Gastroesophageal sphincter (tissue), 4 donors: ENCODE measurements around the gene FAM78A. TPM values are rescaled to one million over a fixed set of nuclear protein-coding genes. Genes with fewer than 3 reads are reported as not detected.

Experiments used
- ATAC-seq: fragments of 150-250 bp; one replicate; pipeline ENCODE4 v1.9.1; 2016; ENCODE audit warnings: mild to moderate bottlenecking, moderate library complexity
- H3K27ac ChIP-seq, 4 donors: fragments of 200-600 bp; sonication (generic) in 3 of 4; 1 replicate in 3 of 4; 2 replicates in 1 of 4; pipeline ENCODE4 v1.5.1; 2016 to 2019
- H3K27me3 ChIP-seq: fragments of 200-600 bp; sonication (generic); one replicate; pipeline ENCODE4 v1.5.1; 2019
- H3K36me3 ChIP-seq, 2 donors: fragments of 200-600 bp; sonication (generic); one replicate each; pipeline ENCODE4 v1.5.1; 2019; ENCODE audit warnings: control low read depth in 1 of 2
- H3K4me1 ChIP-seq, 3 donors: fragments of 200-600 bp; sonication (generic); 1 replicate in 2 of 3; 2 replicates in 1 of 3; pipeline ENCODE4 v1.5.1; 2016 to 2019; ENCODE audit warnings: control low read depth in 2 of 3
- H3K4me3 ChIP-seq, 2 donors: fragments of 200-600 bp; sonication (generic); one replicate each; pipeline ENCODE4 v1.5.1; 2019; ENCODE audit warnings: mild to moderate bottlenecking in 1 of 2, moderate library complexity in 1 of 2
- H3K9me3 ChIP-seq, 3 donors: fragments of 200-600 bp; sonication (generic); one replicate each; pipeline ENCODE4 v1.5.1; 2017 to 2019; ENCODE audit warnings: control low read depth in 2 of 3
- EP300 ChIP-seq: sonication (generic); formaldehyde crosslinking; IDR thresholded peaks from one replicate; pipeline ENCODE4 v1.6.1; 2017; ENCODE audit warnings: antibody characterized with exemption, mild to moderate bottlenecking
- POLR2A ChIP-seq, 2 donors: fragments of 450-650 bp; IDR thresholded peaks; one replicate each; pipeline ENCODE4 v1.6.1; 2017; ENCODE audit warnings: antibody characterized with exemption in 2 of 2, mild to moderate bottlenecking in 2 of 2, moderate library complexity in 1 of 2
- POLR2AphosphoS5 ChIP-seq: sonication (generic); formaldehyde crosslinking; IDR thresholded peaks from one replicate; pipeline ENCODE4 v1.6.1; 2017; ENCODE audit warnings: antibody characterized with exemption
- WGBS, 2 donors: methylation state at CpG; one replicate each; pipeline ENCODE4 v1.1.5; 2018; ENCODE audit warnings: low coverage in 1 of 2; 5-methylcytosine and 5-hydroxymethylcytosine counted together
- total RNA-seq, 4 donors: library from RNA; depleted of rRNA; stranded (reverse); fragments of >200 nt; gene quantifications; one replicate each; pipeline ENCODE4 v1.1.0, GENCODE V29; 2016
- TF ChIP-seq, protein P1 (sequence below), 4 experiments: fragments of 200-600 bp in 2 of 4; fragments of 450-650 bp in 2 of 4; sonication (generic) in 1 of 4; IDR thresholded peaks; one replicate each; pipeline ENCODE4 v1.5.1; 2017 to 2019; ENCODE audit warnings: antibody characterized with exemption in 4 of 4, mild to moderate bottlenecking in 2 of 4, moderate library complexity in 2 of 4

FAM78A gene
- total RNA-seq, 4 donors from 2014 or later, result 0.78 to 5.4 (median 2.9) TPM

DNA sequence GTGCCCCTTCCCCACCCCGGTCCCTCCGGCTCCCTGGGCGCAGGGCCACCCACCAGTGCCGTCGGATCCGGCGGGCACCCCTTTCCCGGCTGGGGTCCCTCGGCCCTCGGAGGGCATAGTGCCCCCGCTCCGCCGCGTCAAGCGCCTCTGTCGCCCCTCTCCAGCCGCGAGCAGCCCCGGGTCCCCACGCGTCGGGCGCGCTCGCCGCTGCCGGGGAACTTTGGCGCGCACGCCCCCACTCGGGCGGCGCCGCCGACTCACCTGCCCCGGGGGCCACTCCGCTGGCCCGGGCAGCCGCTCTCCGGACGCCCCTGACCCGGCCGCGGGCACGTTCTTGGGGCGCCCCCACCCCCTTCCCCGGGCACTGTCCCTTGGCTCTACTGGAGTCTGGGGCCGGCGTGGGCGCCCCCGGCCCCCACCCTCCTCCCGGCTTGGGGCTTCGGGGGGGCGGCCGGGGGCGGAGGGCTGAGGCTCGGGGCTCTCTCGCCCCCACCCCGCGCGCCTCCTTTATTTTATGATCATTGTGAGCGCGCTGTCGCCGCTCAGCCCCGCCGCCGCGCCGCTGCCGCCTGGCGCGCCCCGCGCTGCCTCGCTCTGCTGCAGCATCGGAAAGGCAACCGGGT, 1.1 kb upstream of the FAM78A start:
- no peaks in the 10 kb centered on the region for H3K36me3 ChIP-seq
- H3K9me3 ChIP-seq, result no peaks in the 10 kb centered on the region
- no CpG with 5 or more reads among the region's 78 CpGs for WGBS, 2 donors
- peak overlapping the region in 2 of 4 donors; percentile 64 to 79 for H3K27ac ChIP-seq
- TF ChIP-seq EP300, result no peak
- TF ChIP-seq, protein P1, sequence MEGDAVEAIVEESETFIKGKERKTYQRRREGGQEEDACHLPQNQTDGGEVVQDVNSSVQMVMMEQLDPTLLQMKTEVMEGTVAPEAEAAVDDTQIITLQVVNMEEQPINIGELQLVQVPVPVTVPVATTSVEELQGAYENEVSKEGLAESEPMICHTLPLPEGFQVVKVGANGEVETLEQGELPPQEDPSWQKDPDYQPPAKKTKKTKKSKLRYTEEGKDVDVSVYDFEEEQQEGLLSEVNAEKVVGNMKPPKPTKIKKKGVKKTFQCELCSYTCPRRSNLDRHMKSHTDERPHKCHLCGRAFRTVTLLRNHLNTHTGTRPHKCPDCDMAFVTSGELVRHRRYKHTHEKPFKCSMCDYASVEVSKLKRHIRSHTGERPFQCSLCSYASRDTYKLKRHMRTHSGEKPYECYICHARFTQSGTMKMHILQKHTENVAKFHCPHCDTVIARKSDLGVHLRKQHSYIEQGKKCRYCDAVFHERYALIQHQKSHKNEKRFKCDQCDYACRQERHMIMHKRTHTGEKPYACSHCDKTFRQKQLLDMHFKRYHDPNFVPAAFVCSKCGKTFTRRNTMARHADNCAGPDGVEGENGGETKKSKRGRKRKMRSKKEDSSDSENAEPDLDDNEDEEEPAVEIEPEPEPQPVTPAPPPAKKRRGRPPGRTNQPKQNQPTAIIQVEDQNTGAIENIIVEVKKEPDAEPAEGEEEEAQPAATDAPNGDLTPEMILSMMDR (IDR thresholded peaks at IDR 0.05), result peak in 1 of 4 experiments; percentile 26
- no peak for ATAC-seq
- H3K4me3 ChIP-seq, result peak overlapping the region; percentile 42 to 76
- H3K4me1 ChIP-seq, result peaks cover 0 to 40% (median under 1%) of the 10 kb centered on the region in 3 donors
- peaks cover 62% of the 10 kb centered on the region for H3K27me3 ChIP-seq

DNA sequence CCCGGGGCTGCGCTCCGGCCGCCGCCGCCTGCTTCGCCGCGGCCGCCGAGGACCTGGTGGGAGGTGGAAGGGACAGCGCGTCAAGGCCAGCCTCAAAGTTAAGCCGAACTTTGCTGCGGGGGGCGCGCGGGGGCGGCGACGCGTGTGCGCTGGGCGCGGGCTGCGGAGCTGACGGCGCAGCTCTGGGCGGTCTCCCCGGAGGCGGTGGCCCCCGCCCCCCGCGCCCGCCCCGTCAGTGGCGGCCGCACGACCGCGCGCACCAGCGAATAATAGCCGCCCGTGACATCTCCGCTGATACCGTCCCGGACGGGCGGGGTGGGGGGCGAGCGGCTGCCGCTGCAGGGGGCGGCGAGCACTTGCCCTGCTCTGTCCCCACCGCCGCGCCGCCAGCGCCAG, 579 bp upstream of the FAM78A start:
- peak overlapping the region in 3 of 4 donors; percentile 29 to 79 (median 64) for H3K27ac ChIP-seq
- TF ChIP-seq POLR2A (IDR thresholded peaks at IDR 0.05) (peak in 1 of 2 donors; percentile 16), POLR2AphosphoS5 (no peak)
- no peaks in the 10 kb centered on the region for H3K36me3 ChIP-seq
- H3K9me3 ChIP-seq, result no peaks in the 10 kb centered on the region
- H3K27me3 ChIP-seq, result peaks cover 56% of the 10 kb centered on the region
- no CpG with 5 or more reads among the region's 60 CpGs for WGBS, 2 donors
- H3K4me3 ChIP-seq, result peak overlapping the region; percentile 42 to 76
- H3K4me1 ChIP-seq, result peaks cover 0 to 40% (median 0%) of the 10 kb centered on the region in 3 donors
- ATAC-seq, result peak; percentile 10

DNA sequence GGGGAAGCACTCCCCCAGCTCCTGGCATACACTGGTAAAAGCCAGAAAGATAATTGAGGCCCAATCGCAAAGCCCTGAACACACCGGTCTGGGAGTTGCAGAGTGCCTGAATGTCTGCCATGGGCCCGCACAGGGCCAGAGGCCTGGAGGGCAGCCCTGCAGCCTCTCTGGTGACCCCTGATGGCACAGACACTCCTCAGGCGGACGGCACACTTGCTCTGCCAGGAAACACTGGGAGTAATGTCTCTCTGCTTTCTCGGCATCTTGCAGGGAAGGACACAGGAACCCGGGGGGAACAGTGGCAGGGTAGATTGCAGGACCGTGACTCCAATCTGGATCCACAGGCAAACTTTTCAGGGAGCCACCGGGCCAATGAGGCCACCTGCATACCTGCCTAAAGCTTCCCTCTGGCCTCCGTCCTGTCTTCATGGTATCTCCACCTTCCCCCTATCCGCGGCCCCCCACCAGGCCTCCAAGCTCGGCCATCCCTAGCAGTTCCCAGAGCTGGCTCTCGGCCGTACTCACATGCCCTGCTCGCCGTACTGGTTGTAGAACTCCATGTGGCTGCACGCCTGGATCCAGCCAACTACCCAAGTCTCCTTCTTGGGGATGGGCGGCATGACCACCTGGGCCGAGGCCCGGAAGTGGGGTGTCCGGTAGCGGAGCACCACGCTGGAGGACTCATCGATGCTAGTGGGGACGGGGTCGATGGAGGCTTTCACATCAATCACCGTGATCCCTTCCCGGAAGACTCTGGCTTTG, 797 bp downstream of the FAM78A start:
- ATAC-seq, result no peak
- peaks cover 0 to 44% (median 0%) of the 10 kb centered on the region in 3 donors for H3K4me1 ChIP-seq
- no peaks in the 10 kb centered on the region for H3K9me3 ChIP-seq
- TF ChIP-seq, protein P1 (IDR thresholded peaks at IDR 0.05), result no peak
- no peak for TF ChIP-seq POLR2AphosphoS5
- peak in 1 of 2 donors; percentile 5 for TF ChIP-seq POLR2A (IDR thresholded peaks at IDR 0.05)
- peak overlapping the region in 1 of 2 donors; percentile 76 for H3K4me3 ChIP-seq
- peaks cover 43% of the 10 kb centered on the region for H3K27me3 ChIP-seq
- no peaks in the 10 kb centered on the region for H3K36me3 ChIP-seq
- H3K27ac ChIP-seq, result peak overlapping the region in 3 of 4 donors; percentile 63 to 79 (median 64)
- WGBS, 2 donors, result 64 to 80% methylated on average over 1 to 3 of the region's 29 CpGs

DNA sequence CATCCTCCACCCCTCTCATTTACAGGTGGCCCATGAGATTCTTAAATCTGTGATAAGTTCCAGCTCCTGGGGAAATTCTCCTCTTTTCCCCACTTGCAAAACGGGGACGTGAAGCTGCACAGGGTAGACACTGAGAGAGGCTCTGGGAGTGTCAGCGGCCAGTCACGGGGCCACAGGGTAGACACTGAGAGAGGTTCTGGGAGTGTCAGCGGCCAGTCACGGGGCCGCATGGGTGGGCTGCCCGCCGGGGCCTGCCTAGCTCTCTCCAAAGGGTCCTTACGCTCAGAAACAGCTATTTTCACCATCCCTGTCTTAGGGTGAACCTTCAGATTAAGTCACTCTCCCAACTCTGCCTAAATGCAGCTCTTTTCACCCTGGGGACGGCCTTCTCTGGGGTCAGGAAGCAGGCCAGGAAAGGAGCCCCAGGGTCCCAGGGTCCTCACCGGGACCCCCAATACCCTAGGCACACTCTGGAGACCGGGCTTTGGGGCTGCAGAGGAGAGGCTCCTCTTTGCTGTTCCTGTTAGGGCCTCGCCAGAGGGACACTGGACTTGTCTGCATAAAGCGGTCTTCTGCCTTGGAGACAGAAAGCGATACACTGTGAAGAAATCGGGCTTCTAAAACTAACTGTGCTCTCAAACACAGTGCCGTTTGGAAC, 1.5 kb downstream of the FAM78A start:
- TF ChIP-seq POLR2A (IDR thresholded peaks at IDR 0.05), result peak in 1 of 2 donors; percentile 13
- TF ChIP-seq, protein P1 (IDR thresholded peaks at IDR 0.05), result no peak
- no peak for TF ChIP-seq EP300
- peak overlapping the region; percentile 3 to 76 for H3K4me3 ChIP-seq
- peaks cover 36% of the 10 kb centered on the region for H3K27me3 ChIP-seq
- H3K9me3 ChIP-seq, result no peaks in the 10 kb centered on the region
- H3K4me1 ChIP-seq, result peaks cover 0 to 44% (median 0%) of the 10 kb centered on the region in 3 donors
- no peak for ATAC-seq
- WGBS, 2 donors, result no CpG with 5 or more reads among the region's 18 CpGs
- no peaks in the 10 kb centered on the region for H3K36me3 ChIP-seq
- H3K27ac ChIP-seq, result peak overlapping the region in 3 of 4 donors; percentile 63 to 79 (median 64)
